AG04449 (cell line): Measurements from ENCODE around the gene CHMP1A.
A peak's percentile ranks its signal among the peaks of the same experiment; 100 is the strongest.

Experiments
- CTCF ChIA-PET: fragments of 350-600 bp; formaldehyde crosslinking; extraction: SDS; loops from one replicate; lab custom pipeline; 2021; ENCODE audit warnings: antibody characterized with exemption; lab: Yijun Ruan, JAX
- POLR2A ChIA-PET: fragments of 400-600, 350-600 bp; formaldehyde crosslinking; extraction: SDS; loops from one replicate; lab custom pipeline; 2020; ENCODE audit warnings: antibody characterized with exemption, inconsistent platforms; lab: Yijun Ruan, JAX
- DNase-seq: peaks from one replicate; pipeline ENCODE4 v3.0.0-alpha.2; 2010; ENCODE audit warnings: low read depth, low spot score
- H3K4me3 ChIP-seq: 2 replicates; pipeline ENCODE4 v1.5.1; 2011; ENCODE audit warnings: low read depth, mild to moderate bottlenecking, control low read depth, low read length
- CTCF ChIP-seq: IDR thresholded peaks from one replicate; pipeline ENCODE4 v1.5.1; 2011; ENCODE audit warnings: mild to moderate bottlenecking, moderate library complexity, low read length, control low read depth, inconsistent platforms; ENCODE audit not compliant: insufficient read depth; ENCODE audit errors: missing control alignments

CHMP1A gene

GRCh38 chr16:89633064-89633631, 24.4 kb downstream of the CHMP1A start:
- H3K4me3 ChIP-seq: no peak overlapping the region
- TF ChIP-seq CTCF: no peak
- peak; percentile 31 for DNase-seq
- ChIA-PET POLR2A (interaction anchor here (0.6 to 1.3 kb wide), 3 partner anchors 24 to 52 kb away, joined by 3 to 5 read pairs (median 4); partner anchors contain the start of genes CHMP1A and SPATA33), CTCF (interaction anchor here (0.8 to 2.8 kb wide), 8 partner anchors 9 to 67 kb away, joined by 3 to 20 read pairs (median 4); no protein-coding TSS in a partner anchor)

GRCh38 chr16:89629827-89630610, 27.5 kb downstream of the CHMP1A start:
- DNase-seq: no peak
- TF ChIP-seq CTCF: no peak
- POLR2A ChIA-PET: no interaction called here
- H3K4me3 ChIP-seq: no peak overlapping the region
- CTCF ChIA-PET: interaction anchor here (0.9 to 2.9 kb wide), 3 partner anchors 12 to 16 kb away, joined by 3 to 17 read pairs (median 11); partner anchors contain the start of gene DPEP1

- no peak for DNase-seq
- CTCF ChIA-PET: no interaction called here
- no peak for TF ChIP-seq CTCF
- POLR2A ChIA-PET: no interaction called here
- H3K4me3 ChIP-seq: no peak overlapping the region
Measured at GRCh38 chr16:89624777-89625761, 32.4 kb downstream of the CHMP1A start.

GRCh38 chr16:89623511-89624261, 33.8 kb downstream of the CHMP1A start:
- ChIA-PET POLR2A (no interaction called here), CTCF (interaction anchor here (0.8 to 1.4 kb wide), 6 partner anchors 8 to 237 kb away, joined by 3 to 13 read pairs (median 4); no protein-coding TSS in a partner anchor)
- no peak for TF ChIP-seq CTCF
- no peak for DNase-seq
- no peak overlapping the region for H3K4me3 ChIP-seq

- H3K4me3 ChIP-seq: no peak overlapping the region
- no peak for TF ChIP-seq CTCF
- CTCF ChIA-PET: no interaction called here
- no peak for DNase-seq
- POLR2A ChIA-PET: no interaction called here
Measured at GRCh38 chr16:89621698-89622409, 35.7 kb downstream of the CHMP1A start.
